ENCODE results near the gene RHOV. TPM values are rescaled to one million over a fixed set of nuclear protein-coding genes. Genes with fewer than 3 reads are reported as not detected.
"Not testable (repeated sequence)": the region's sequence is repeated elsewhere in the genome, so short reads cannot be mapped to it uniquely, and the experiment has no call there.

The RHOV gene
- total RNA-seq, 1 donor from 2014 or later, result 0.61 TPM

DNA sequence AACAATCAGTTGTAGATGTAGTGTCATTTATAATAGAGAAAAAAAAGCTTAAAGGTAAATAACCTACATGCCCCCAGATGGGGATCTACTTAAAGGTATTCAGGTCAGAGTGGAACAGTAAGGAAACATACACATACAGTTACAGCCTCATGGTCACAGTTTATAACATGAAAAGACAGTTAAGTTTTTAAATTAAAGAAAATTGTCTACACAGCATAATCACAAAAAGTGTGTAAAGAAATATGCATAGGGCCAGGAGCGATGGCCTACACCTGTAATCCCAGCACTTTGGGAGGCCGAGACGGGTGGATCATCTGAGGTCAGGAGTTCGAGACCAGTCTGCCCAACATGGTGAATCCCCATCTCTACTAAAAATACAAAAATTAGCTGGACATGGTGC, 6.8 kb downstream of the RHOV start:
- DNase-seq (ENCODE audit: low read depth) (no peak), FAIRE-seq (no peak)
- Mint-ChIP-seq H3K27me3 (ENCODE audit: low read depth, unreplicated experiment) (peaks cover 26% of the 10 kb centered on the region), H3K4me1 (ENCODE audit: low read depth, unreplicated experiment) (peaks cover 2% of the 10 kb centered on the region), H3K9me3 (ENCODE audit: unreplicated experiment) (no peaks in the 10 kb centered on the region), H3K27ac (ENCODE audit: unreplicated experiment) (no peak overlapping the region), H3K36me3 (ENCODE audit: low read depth, unreplicated experiment) (no peaks in the 10 kb centered on the region), H3K4me3 (ENCODE audit: unreplicated experiment) (no peak overlapping the region)
- no peak overlapping the region for H2AFZ ChIP-seq (ENCODE audit: low read depth, low read length)
- peaks cover 5% of the 10 kb centered on the region for H3K4me1 ChIP-seq (ENCODE audit: insufficient read depth, low read length)
- H3K27me3 ChIP-seq (ENCODE audit: insufficient read depth, low read length), result peaks cover 7% of the 10 kb centered on the region
- H3K4me3 ChIP-seq (ENCODE audit: insufficient read depth, low read depth, low read length), result no peak overlapping the region
- no peaks in the 10 kb centered on the region for H3K9me3 ChIP-seq (ENCODE audit: insufficient read depth, low read depth, low read length)
- no peaks in the 10 kb centered on the region for H3K79me2 ChIP-seq (ENCODE audit: insufficient read depth, low read length)
- no peak overlapping the region for H3K27ac ChIP-seq (ENCODE audit: low read depth, low read length)
- no peaks in the 10 kb centered on the region for H3K36me3 ChIP-seq (ENCODE audit: insufficient read depth, low read length)
- no peak overlapping the region for H3K9ac ChIP-seq (ENCODE audit: low read length)
- TF ChIP-seq, protein P1, sequence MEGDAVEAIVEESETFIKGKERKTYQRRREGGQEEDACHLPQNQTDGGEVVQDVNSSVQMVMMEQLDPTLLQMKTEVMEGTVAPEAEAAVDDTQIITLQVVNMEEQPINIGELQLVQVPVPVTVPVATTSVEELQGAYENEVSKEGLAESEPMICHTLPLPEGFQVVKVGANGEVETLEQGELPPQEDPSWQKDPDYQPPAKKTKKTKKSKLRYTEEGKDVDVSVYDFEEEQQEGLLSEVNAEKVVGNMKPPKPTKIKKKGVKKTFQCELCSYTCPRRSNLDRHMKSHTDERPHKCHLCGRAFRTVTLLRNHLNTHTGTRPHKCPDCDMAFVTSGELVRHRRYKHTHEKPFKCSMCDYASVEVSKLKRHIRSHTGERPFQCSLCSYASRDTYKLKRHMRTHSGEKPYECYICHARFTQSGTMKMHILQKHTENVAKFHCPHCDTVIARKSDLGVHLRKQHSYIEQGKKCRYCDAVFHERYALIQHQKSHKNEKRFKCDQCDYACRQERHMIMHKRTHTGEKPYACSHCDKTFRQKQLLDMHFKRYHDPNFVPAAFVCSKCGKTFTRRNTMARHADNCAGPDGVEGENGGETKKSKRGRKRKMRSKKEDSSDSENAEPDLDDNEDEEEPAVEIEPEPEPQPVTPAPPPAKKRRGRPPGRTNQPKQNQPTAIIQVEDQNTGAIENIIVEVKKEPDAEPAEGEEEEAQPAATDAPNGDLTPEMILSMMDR (IDR thresholded peaks at IDR 0.05; ENCODE audit: insufficient read depth, low read depth, low read length), result no peak
- no peak for TF ChIP-seq EZH2 (IDR thresholded peaks at IDR 0.05; ENCODE audit: insufficient read depth, low read length)
- H3K4me2 ChIP-seq (ENCODE audit: low read length), result no peak overlapping the region
- H4K20me1 ChIP-seq (ENCODE audit: insufficient read depth, low read length), result no peaks in the 10 kb centered on the region

DNA sequence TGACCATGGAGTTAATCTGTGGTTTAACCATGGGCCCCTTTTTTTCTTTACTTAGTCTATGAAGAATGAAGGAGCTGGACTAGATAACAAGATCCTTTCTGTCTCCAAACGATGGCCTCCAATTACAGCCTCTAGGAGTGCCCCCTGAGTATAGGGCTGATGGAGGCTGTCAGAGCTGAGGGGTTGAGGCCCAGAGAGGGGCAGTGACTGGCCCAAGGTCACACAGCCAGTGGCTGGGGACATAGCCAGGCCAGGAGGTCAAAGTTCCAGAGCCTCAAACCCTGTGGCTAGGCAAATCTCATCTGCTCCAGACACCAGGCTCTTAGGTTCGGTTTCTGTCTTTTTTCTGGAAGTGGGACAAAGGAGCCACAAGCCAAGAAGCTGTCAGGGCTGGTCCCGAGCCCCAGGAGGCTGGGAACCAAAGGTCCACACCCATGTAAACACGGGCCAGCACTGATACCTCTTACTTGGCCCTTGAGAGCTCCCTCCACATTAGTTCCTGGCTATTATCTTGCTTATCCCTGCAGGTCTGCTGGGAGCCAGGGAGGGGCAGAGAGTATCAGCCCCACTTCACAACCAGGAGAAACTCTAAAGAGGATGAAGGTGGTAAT, 10.3 kb downstream of the RHOV start:
- peaks cover 9% of the 10 kb centered on the region for H3K27me3 Mint-ChIP-seq (ENCODE audit: low read depth, unreplicated experiment)
- no peak for DNase-seq (ENCODE audit: low read depth)
- TF ChIP-seq, protein P1 (IDR thresholded peaks at IDR 0.05; ENCODE audit: insufficient read depth, low read depth, low read length), result no peak
- TF ChIP-seq EZH2 (IDR thresholded peaks at IDR 0.05; ENCODE audit: insufficient read depth, low read length), result no peak
- no peaks in the 10 kb centered on the region for H3K36me3 Mint-ChIP-seq (ENCODE audit: low read depth, unreplicated experiment)
- H3K4me1 Mint-ChIP-seq (ENCODE audit: low read depth, unreplicated experiment), result peaks cover 2% of the 10 kb centered on the region
- H3K27ac ChIP-seq (ENCODE audit: low read depth, low read length), result no peak overlapping the region
- H3K4me1 ChIP-seq (ENCODE audit: insufficient read depth, low read length), result peaks cover 7% of the 10 kb centered on the region
- peaks cover 2% of the 10 kb centered on the region for H3K9me3 Mint-ChIP-seq (ENCODE audit: unreplicated experiment)
- H3K79me2 ChIP-seq (ENCODE audit: insufficient read depth, low read length), result no peaks in the 10 kb centered on the region
- no peak overlapping the region for H2AFZ ChIP-seq (ENCODE audit: low read depth, low read length)
- H4K20me1 ChIP-seq (ENCODE audit: insufficient read depth, low read length), result no peaks in the 10 kb centered on the region
- H3K4me3 Mint-ChIP-seq (ENCODE audit: unreplicated experiment), result no peak overlapping the region
- H3K27ac Mint-ChIP-seq (ENCODE audit: unreplicated experiment), result no peak overlapping the region
- no peak overlapping the region for H3K4me3 ChIP-seq (ENCODE audit: insufficient read depth, low read depth, low read length)
- no peaks in the 10 kb centered on the region for H3K36me3 ChIP-seq (ENCODE audit: insufficient read depth, low read length)
- H3K27me3 ChIP-seq (ENCODE audit: insufficient read depth, low read length), result peaks cover 3% of the 10 kb centered on the region
- no peak overlapping the region for H3K4me2 ChIP-seq (ENCODE audit: low read length)
- no peaks in the 10 kb centered on the region for H3K9me3 ChIP-seq (ENCODE audit: insufficient read depth, low read depth, low read length)
- H3K9ac ChIP-seq (ENCODE audit: low read length), result no peak overlapping the region
- FAIRE-seq, result no peak

DNA sequence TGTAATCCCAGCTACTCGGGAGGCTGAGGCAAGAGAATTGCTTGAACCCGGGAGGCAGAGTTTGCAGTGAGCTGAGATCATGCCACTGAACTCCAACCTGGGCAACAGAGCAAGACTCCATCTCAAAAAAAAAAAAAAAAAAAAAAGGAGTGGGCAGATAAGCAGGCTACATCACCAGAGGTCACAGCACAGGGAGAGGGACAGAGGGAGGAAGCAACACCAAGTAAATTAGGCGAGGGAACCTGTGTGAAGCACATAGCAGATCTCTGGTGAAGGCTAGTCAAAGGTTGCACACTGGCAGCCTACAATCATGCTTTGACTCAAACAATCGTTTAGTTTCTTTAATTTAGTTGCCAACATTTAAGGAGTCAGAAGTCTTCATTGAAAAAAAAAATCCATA, 12.9 kb downstream of the RHOV start:
- not testable (repeated sequence) for H3K4me3 Mint-ChIP-seq (ENCODE audit: unreplicated experiment); H3K36me3 Mint-ChIP-seq (ENCODE audit: low read depth, unreplicated experiment); H3K27ac Mint-ChIP-seq (ENCODE audit: unreplicated experiment); DNase-seq (ENCODE audit: low read depth); H3K4me1 Mint-ChIP-seq (ENCODE audit: low read depth, unreplicated experiment); H4K20me1 ChIP-seq (ENCODE audit: insufficient read depth, low read length); H3K79me2 ChIP-seq (ENCODE audit: insufficient read depth, low read length); H3K9me3 ChIP-seq (ENCODE audit: insufficient read depth, low read depth, low read length); H3K27ac ChIP-seq (ENCODE audit: low read depth, low read length); H3K36me3 ChIP-seq (ENCODE audit: insufficient read depth, low read length); H3K9me3 Mint-ChIP-seq (ENCODE audit: unreplicated experiment); H3K4me2 ChIP-seq (ENCODE audit: low read length); H3K27me3 ChIP-seq (ENCODE audit: insufficient read depth, low read length); H3K27me3 Mint-ChIP-seq (ENCODE audit: low read depth, unreplicated experiment); H3K4me3 ChIP-seq (ENCODE audit: insufficient read depth, low read depth, low read length); H3K4me1 ChIP-seq (ENCODE audit: insufficient read depth, low read length); H2AFZ ChIP-seq (ENCODE audit: low read depth, low read length); FAIRE-seq; H3K9ac ChIP-seq (ENCODE audit: low read length)

Measured in astrocyte (in vitro differentiated cells and primary cell).